GM12878 (cell line): ENCODE measurements around the gene LSM5. TPM values are rescaled to one million over a fixed set of nuclear protein-coding genes. Genes with fewer than 3 reads are reported as not detected.
A peak's percentile ranks its signal among the peaks of the same experiment; 100 is the strongest.

Experiments
- BHLHE40 ChIP-seq, 2 experiments: fragments of 450-650 bp in 1 of 2; IDR thresholded peaks; 2 replicates each; pipeline ENCODE4 v1.6.1; 2011 to 2017; ENCODE audit warnings: low read depth in 2 of 2, borderline replicate concordance in 1 of 2, improper control_type of control experiment in 1 of 2, low read length in 1 of 2, mild to moderate bottlenecking in 1 of 2
- CEBPB ChIP-seq, 2 experiments: fragments of 150-350 bp in 1 of 2; IDR thresholded peaks; 2 replicates each; pipeline ENCODE4 v1.6.1; 2012 to 2014; ENCODE audit warnings: low read depth in 2 of 2, low read length in 2 of 2, borderline replicate concordance in 1 of 2, inconsistent platforms in 1 of 2
- CEBPZ ChIP-seq: fragments of 150-350 bp; IDR thresholded peaks from 2 replicates; pipeline ENCODE4 v1.6.1; 2016; ENCODE audit warnings: low read depth, low read length
- CHD4 ChIP-seq: fragments of 200-600 bp; sonication (generic); IDR thresholded peaks from 2 replicates; pipeline ENCODE4 v1.6.1; 2016; ENCODE audit warnings: mild to moderate bottlenecking
- CREB1 ChIP-seq: IDR thresholded peaks from 2 replicates; pipeline ENCODE4 v1.6.1; 2012; ENCODE audit warnings: low read depth, mild to moderate bottlenecking, inconsistent platforms
- ETV6 ChIP-seq, 2 experiments: fragments of 450-650 bp in 1 of 2; IDR thresholded peaks in 1 of 2; conservative IDR thresholded peaks in 1 of 2; 2 replicates each; pipeline ENCODE4 v1.6.1; 2014; ENCODE audit warnings: antibody characterized with exemption in 1 of 2, borderline replicate concordance in 1 of 2, low read depth in 1 of 2, mild to moderate bottlenecking in 1 of 2, moderate library complexity in 1 of 2
- FOXM1 ChIP-seq: IDR thresholded peaks from 2 replicates; pipeline ENCODE4 v1.6.1; 2012; ENCODE audit warnings: low read depth, mild to moderate bottlenecking, inconsistent platforms, low read length, moderate library complexity
- IRF4 ChIP-seq: IDR thresholded peaks from 2 replicates; pipeline ENCODE4 v1.6.1; 2011; ENCODE audit warnings: low read depth, low read length
- JUNB ChIP-seq: IDR thresholded peaks from 2 replicates; pipeline ENCODE4 v1.6.1; 2016; ENCODE audit warnings: antibody characterized with exemption, mild to moderate bottlenecking
- MTA2 ChIP-seq: fragments of 450-650 bp; IDR thresholded peaks from 2 replicates; pipeline ENCODE4 v1.6.1; 2016; ENCODE audit warnings: low read depth, mild to moderate bottlenecking, moderate library complexity
- MTA3 ChIP-seq: IDR thresholded peaks from 2 replicates; pipeline ENCODE4 v1.6.1; 2012; ENCODE audit warnings: low read length, inconsistent platforms, borderline replicate concordance
- MXI1 ChIP-seq: fragments of 150-350 bp; IDR thresholded peaks from 2 replicates; pipeline ENCODE4 v1.6.1; 2011; ENCODE audit warnings: low read depth, mild to moderate bottlenecking, inconsistent platforms, low read length, improper control_type of control experiment
- NFYA ChIP-seq: IDR thresholded peaks from 2 replicates; pipeline ENCODE4 v1.6.1; 2011; ENCODE audit warnings: low read depth, mild to moderate bottlenecking, low read length, improper control_type of control experiment, borderline replicate concordance
- NR2C1 ChIP-seq: fragments of 450-650 bp; IDR thresholded peaks from 2 replicates; pipeline ENCODE4 v1.6.1; 2017; ENCODE audit warnings: antibody characterized with exemption, mild to moderate bottlenecking, moderate library complexity
- PAX8 ChIP-seq: fragments of 450-650 bp; IDR thresholded peaks from 2 replicates; pipeline ENCODE4 v1.6.1; 2017; ENCODE audit warnings: mild to moderate bottlenecking, moderate library complexity
- RBBP5 ChIP-seq: fragments of 200-600 bp; sonication (generic); conservative IDR thresholded peaks from 2 replicates; pipeline ENCODE4 v1.6.1; 2016
- SMC3 ChIP-seq: IDR thresholded peaks from 2 replicates; pipeline ENCODE4 v1.6.1; 2011; ENCODE audit warnings: low read length, improper control_type of control experiment, borderline replicate concordance
- STAT1 ChIP-seq: fragments of 450-650 bp; conservative IDR thresholded peaks from 2 replicates; pipeline ENCODE4 v1.6.1; 2014; ENCODE audit warnings: antibody characterized with exemption, mild to moderate bottlenecking
- SUZ12 ChIP-seq: fragments of 200-600 bp; sonication (generic); IDR thresholded peaks from one replicate; pipeline ENCODE4 v1.6.1; 2018; ENCODE audit warnings: antibody characterized with exemption, mild to moderate bottlenecking; ENCODE audit not compliant: unreplicated experiment
- ZZZ3 ChIP-seq: IDR thresholded peaks from 2 replicates; pipeline ENCODE4 v1.6.1; 2011; ENCODE audit warnings: low read depth; ENCODE audit not compliant: control insufficient read depth, insufficient read length
- polyA plus RNA-seq, 11 experiments: library from polyadenylated mRNA; depleted of rRNA in 4 of 11; unstranded in 6 of 11; stranded (reverse) in 5 of 11; fragments of >200 nt; fragmentation: Nextera tagmentation in 4 of 11; fragmentation: Illumina TruSeq in 1 of 11; extraction: Ambion mirVana in 4 of 11; extraction: Trizol in 1 of 11; gene quantifications; 1 replicate in 1 of 11; 2 replicates in 10 of 11; pipeline versions ENCODE4 v1.2.1 to v1.2.3, GENCODE V29; 2011 to 2016; ENCODE audit warnings: inconsistent platforms in 2 of 11, missing spikeins in 2 of 11, low read depth in 1 of 11
- total RNA-seq, 4 experiments: library from RNA; depleted of rRNA in 3 of 4; stranded (reverse); fragments of >200 nt in 3 of 4; fragmentation: Illumina TruSeq in 1 of 4; extraction: Trizol in 1 of 4; gene quantifications; 2 replicates each; pipeline versions ENCODE4 v1.2.1 to v1.2.3, GENCODE V29; 2013 to 2021
- TF ChIP-seq, protein P1 (sequence below): fragments of 450-650 bp; formaldehyde crosslinking; IDR thresholded peaks from 2 replicates; pipeline ENCODE4 v1.5.0; 2022; ENCODE audit warnings: mild to moderate bottlenecking, missing genetic modification characterization
- TF ChIP-seq, protein P2 (sequence below): fragments of 450-650 bp; IDR thresholded peaks from 2 replicates; pipeline ENCODE4 v1.6.1; 2014; ENCODE audit warnings: mild to moderate bottlenecking

The LSM5 gene
- total and polyA plus RNA-seq, 10 of the 15 experiments (the other 5 are each of a cell fraction or from before 2014, with no cell fraction given), result 29.4 to 538 (median 145) TPM

DNA sequence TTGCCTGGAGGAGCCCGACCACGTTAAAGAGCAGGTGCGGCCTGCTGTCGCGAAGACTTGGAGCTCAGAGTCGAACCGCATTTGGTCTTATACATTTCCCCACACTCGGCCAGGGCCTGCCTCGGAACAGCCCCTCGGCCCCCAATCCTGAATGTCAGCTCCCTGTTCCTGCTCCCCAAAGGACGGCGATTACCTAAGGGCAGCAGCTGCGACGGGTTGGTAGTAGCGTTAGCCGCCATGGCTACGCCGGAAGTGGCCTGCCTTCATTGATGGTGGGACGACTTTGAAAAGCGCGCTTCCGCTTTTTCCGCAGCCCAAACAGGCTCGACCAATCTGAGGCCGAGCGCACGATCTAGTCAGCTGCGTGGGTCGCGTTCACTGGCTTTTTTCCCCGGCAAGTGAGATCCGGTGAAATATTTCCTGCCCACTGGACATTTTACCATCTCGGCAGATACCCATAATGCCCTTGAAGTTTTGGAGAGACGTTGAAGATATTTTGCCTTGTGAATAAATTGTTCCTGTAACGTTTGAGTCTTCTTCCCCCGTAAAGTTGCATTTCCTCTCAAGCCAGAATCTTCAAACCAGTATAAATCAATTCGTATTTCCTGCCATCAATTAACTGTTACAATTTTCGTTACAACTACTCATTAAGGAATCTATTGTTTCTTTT, at the start of gene LSM5 (continued):
- TF ChIP-seq, protein P1, sequence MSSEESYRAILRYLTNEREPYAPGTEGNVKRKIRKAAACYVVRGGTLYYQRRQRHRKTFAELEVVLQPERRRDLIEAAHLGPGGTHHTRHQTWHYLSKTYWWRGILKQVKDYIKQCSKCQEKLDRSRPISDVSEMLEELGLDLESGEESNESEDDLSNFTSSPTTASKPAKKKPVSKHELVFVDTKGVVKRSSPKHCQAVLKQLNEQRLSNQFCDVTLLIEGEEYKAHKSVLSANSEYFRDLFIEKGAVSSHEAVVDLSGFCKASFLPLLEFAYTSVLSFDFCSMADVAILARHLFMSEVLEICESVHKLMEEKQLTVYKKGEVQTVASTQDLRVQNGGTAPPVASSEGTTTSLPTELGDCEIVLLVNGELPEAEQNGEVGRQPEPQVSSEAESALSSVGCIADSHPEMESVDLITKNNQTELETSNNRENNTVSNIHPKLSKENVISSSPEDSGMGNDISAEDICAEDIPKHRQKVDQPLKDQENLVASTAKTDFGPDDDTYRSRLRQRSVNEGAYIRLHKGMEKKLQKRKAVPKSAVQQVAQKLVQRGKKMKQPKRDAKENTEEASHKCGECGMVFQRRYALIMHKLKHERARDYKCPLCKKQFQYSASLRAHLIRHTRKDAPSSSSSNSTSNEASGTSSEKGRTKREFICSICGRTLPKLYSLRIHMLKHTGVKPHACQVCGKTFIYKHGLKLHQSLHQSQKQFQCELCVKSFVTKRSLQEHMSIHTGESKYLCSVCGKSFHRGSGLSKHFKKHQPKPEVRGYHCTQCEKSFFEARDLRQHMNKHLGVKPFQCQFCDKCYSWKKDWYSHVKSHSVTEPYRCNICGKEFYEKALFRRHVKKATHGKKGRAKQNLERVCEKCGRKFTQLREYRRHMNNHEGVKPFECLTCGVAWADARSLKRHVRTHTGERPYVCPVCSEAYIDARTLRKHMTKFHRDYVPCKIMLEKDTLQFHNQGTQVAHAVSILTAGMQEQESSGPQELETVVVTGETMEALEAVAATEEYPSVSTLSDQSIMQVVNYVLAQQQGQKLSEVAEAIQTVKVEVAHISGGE, result peak; percentile 87
- TF ChIP-seq JUNB (no peak), MTA2 (peak; percentile 20; the same call in 1 of the 2 replicates), RBBP5 (no peak), ZZZ3 (no peak), IRF4 (peak; percentile 63; the same call in 1 of the 2 replicates), MXI1 (peak; percentile 92), PAX8 (no peak), ETV6 (conservative IDR thresholded peaks at IDR 0.05 in 1 of 2, IDR thresholded peaks at IDR 0.05 in 1 of 2; ENCODE audit: borderline replicate concordance in 1 of 2, low read depth in 1 of 2) (peak in 1 of 2 experiments; percentile 52; a peak in 1 of 4 replicates), CEBPZ (peak; percentile 65), MTA3 (peak; percentile 29; the same call in 1 of the 2 replicates), BHLHE40 (IDR thresholded peaks at IDR 0.05; ENCODE audit: borderline replicate concordance in 1 of 2, low read depth in 2 of 2, low read length in 1 of 2) (peak; percentile 55 to 83), NFYA (no peak), CHD4 (no peak), SMC3 (peak; percentile 13; the same call in 1 of the 2 replicates), CREB1 (peak; percentile 81), STAT1 (peak; percentile 80), SUZ12 (no peak), FOXM1 (peak; percentile 75; the same call in 1 of the 2 replicates), CEBPB (IDR thresholded peaks at IDR 0.05; ENCODE audit: borderline replicate concordance in 1 of 2, low read depth in 2 of 2, low read length in 2 of 2) (no peak), NR2C1 (peak; percentile 58; the same call in 1 of the 2 replicates)
- TF ChIP-seq, protein P2, sequence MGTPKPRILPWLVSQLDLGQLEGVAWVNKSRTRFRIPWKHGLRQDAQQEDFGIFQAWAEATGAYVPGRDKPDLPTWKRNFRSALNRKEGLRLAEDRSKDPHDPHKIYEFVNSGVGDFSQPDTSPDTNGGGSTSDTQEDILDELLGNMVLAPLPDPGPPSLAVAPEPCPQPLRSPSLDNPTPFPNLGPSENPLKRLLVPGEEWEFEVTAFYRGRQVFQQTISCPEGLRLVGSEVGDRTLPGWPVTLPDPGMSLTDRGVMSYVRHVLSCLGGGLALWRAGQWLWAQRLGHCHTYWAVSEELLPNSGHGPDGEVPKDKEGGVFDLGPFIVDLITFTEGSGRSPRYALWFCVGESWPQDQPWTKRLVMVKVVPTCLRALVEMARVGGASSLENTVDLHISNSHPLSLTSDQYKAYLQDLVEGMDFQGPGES, result no peak
